C4-2B (cell line): ENCODE results near the gene TRAF5.

Experiments
- CTCF ChIP-seq: fragments of 450-650 bp; conservative IDR thresholded peaks from 2 replicates; pipeline ENCODE4 v1.5.1; 2017; ENCODE audit warnings: mild to moderate bottlenecking
- ZFX ChIP-seq: fragments of 450-650 bp; IDR thresholded peaks from 2 replicates; pipeline ENCODE4 v1.6.1; 2017

- TF ChIP-seq CTCF, result no peak
- TF ChIP-seq ZFX, result no peak
Measured at GRCh38 chr1:211336775-211337174, 10.1 kb downstream of the TRAF5 start.
